Right lobe of liver (tissue), 6 donors: ENCODE measurements around the gene CIITA. TPM values are rescaled to one million over a fixed set of nuclear protein-coding genes. Genes with fewer than 3 reads are reported as not detected.
"Not testable (repeated sequence)": the region's sequence is repeated elsewhere in the genome, so short reads cannot be mapped to it uniquely, and the experiment has no call there.

Source experiments
- ATAC-seq, 4 donors: fragments of 200-7000 bp; cut with Tn5 transposase; one replicate each; pipeline ENCODE4 v1.9.1; 2020; ENCODE audit warnings: mild to moderate bottlenecking in 4 of 4, moderate library complexity in 4 of 4
- DNase-seq, 3 donors: peaks; one replicate each; pipeline ENCODE4 v3.0.0-alpha.2; 2020
- H3K27ac ChIP-seq, 3 donors: fragments of 200-600 bp; one replicate each; pipeline ENCODE4 v1.8.0; 2022
- H3K27me3 ChIP-seq, 2 donors: fragments of 200-600 bp; one replicate each; pipeline ENCODE4 v1.8.0; 2022
- H3K36me3 ChIP-seq, 4 donors: fragments of 200-600 bp; sonication (generic) in 1 of 4; one replicate each; pipeline versions ENCODE4 v1.5.1 to v1.8.0; 2017 to 2022; ENCODE audit warnings: control low read depth in 1 of 4
- H3K4me1 ChIP-seq, 4 donors: fragments of 200-600 bp; sonication (generic) in 1 of 4; one replicate each; pipeline versions ENCODE4 v1.5.1 to v1.8.0; 2017 to 2022; ENCODE audit warnings: control low read depth in 1 of 4
- H3K4me3 ChIP-seq, 3 donors: fragments of 200-600 bp; one replicate each; pipeline ENCODE4 v1.8.0; 2022
- H3K9me3 ChIP-seq, 4 donors: fragments of 200-600 bp; sonication (generic) in 1 of 4; one replicate each; pipeline versions ENCODE4 v1.5.1 to v1.8.0; 2017 to 2022; ENCODE audit warnings: control low read depth in 1 of 4
- CTCF ChIP-seq, 4 donors: fragments of 200-600 bp in 3 of 4; fragments of 450-650 bp in 1 of 4; IDR thresholded peaks; one replicate each; pipeline versions ENCODE4 v1.5.1 to v1.8.0; 2016 to 2022; ENCODE audit warnings: antibody characterized with exemption in 4 of 4, mild to moderate bottlenecking in 2 of 4
- POLR2A ChIP-seq: fragments of 450-650 bp; IDR thresholded peaks from one replicate; pipeline ENCODE4 v1.6.1; 2017; ENCODE audit warnings: antibody characterized with exemption, mild to moderate bottlenecking
- WGBS: methylation state at CpG from one replicate; pipeline ENCODE4 v1.1.6; 2018; ENCODE audit warnings: low coverage, low lambda C conversion rate; ENCODE audit not compliant: insufficient coverage; ENCODE audit errors: missing lambda C conversion rate; 5-methylcytosine and 5-hydroxymethylcytosine counted together
- intact Hi-C, 2 donors: fragments of 100-400 bp; cut with DNase I; formaldehyde crosslinking; loops; one replicate each; pipeline versions ENCODE4 v1.11.2 to v1.14.1; 2022
- total RNA-seq, 6 experiments: library from RNA; depleted of rRNA in 2 of 6; stranded (reverse); fragments of >200 nt in 2 of 6; fragmentation: NEBNext Ultra II Directional in 3 of 6; extraction: Animal tissue kit (Norgen Biotek cat#: 25700) in 3 of 6; gene quantifications; one replicate each; pipeline versions ENCODE4 v1.1.0 to v1.2.4, GENCODE V29; 2016 to 2023
- donor health status: DM: no; HTN: yes; CAD: no.
- donor health status: DM: no; HTN: no; CAD: no.
- donor health status: DM: no; HTN: no; CAD: no.
- donor health status: DM: no; HTN: yes; CAD: no.
- donor health status: DM: no; HTN: yes; CAD: no.

CIITA gene
- total RNA-seq, 6 experiments from 2014 or later, result 0.95 to 6.4 (median 3.3) TPM

GRCh38 chr16:10966129-10966528 is 89.1 kb downstream of the CIITA start:
- Histone ChIP-seq H3K9me3 (no peaks in the 10 kb centered on the region), H3K4me1 (peaks cover 0 to 18% (median 0%) of the 10 kb centered on the region in 4 donors), H3K27ac (no peak overlapping the region), H3K36me3 (peaks cover 0 to 12% (median 4%) of the 10 kb centered on the region in 4 donors), H3K27me3 (no peaks in the 10 kb centered on the region), H3K4me3 (no peak overlapping the region)
- TF ChIP-seq POLR2A (no peak), CTCF (IDR thresholded peaks at IDR 0.05) (no peak)
- intact Hi-C loops, result no loop called here
- ATAC-seq (no peak), DNase-seq (no peak)
- WGBS, result 68% methylated on average over 5 of the region's 5 CpGs

GRCh38 chr16:10966559-10966958 is 89.6 kb downstream of the CIITA start:
- peaks cover 0 to 18% (median 0%) of the 10 kb centered on the region in 4 donors for H3K4me1 ChIP-seq
- H3K27me3 ChIP-seq, H3K4me3 ChIP-seq, ATAC-seq, intact Hi-C loops, H3K9me3 ChIP-seq, DNase-seq, H3K27ac ChIP-seq: not testable (repeated sequence)
- WGBS, result 40% methylated on average over 2 of the region's 4 CpGs
- peaks cover 0 to 14% (median 5%) of the 10 kb centered on the region in 4 donors for H3K36me3 ChIP-seq

- H3K36me3 ChIP-seq, result peaks cover 0 to 14% (median 5%) of the 10 kb centered on the region in 4 donors
These were observed 91.0 kb downstream of the CIITA start for GRCh38 chr16:10967986-10968385.

GRCh38 chr16:10968498-10968897 is 91.5 kb downstream of the CIITA start:
- no peaks in the 10 kb centered on the region for H3K27me3 ChIP-seq
- DNase-seq, result no peak
- H3K27ac ChIP-seq, result no peak overlapping the region
- peaks cover 0 to 14% (median 5%) of the 10 kb centered on the region in 4 donors for H3K36me3 ChIP-seq
- ATAC-seq, result no peak
- 77% methylated on average over 3 of the region's 3 CpGs for WGBS
- TF ChIP-seq POLR2A, result no peak
- TF ChIP-seq CTCF (IDR thresholded peaks at IDR 0.05), result no peak
- no peaks in the 10 kb centered on the region for H3K9me3 ChIP-seq
- H3K4me3 ChIP-seq, result no peak overlapping the region
- intact Hi-C loops, result no loop called here
- peaks cover 0 to 18% (median 0%) of the 10 kb centered on the region in 4 donors for H3K4me1 ChIP-seq

More at GRCh38 chr16:10967986-10968385, 91.0 kb downstream of the CIITA start:
- no peaks in the 10 kb centered on the region for H3K9me3 ChIP-seq
- peaks cover 0 to 18% (median 0%) of the 10 kb centered on the region in 4 donors for H3K4me1 ChIP-seq
- no peak for ATAC-seq
- no CpG with 5 or more reads among the region's 5 CpGs for WGBS
- TF ChIP-seq CTCF (IDR thresholded peaks at IDR 0.05) (no peak), POLR2A (no peak)
- H3K4me3 ChIP-seq, result no peak overlapping the region
- no peak for DNase-seq
- no peaks in the 10 kb centered on the region for H3K27me3 ChIP-seq
- H3K27ac ChIP-seq, result no peak overlapping the region
- intact Hi-C loops, result no loop called here

- ATAC-seq (no peak), DNase-seq (no peak)
- no peaks in the 10 kb centered on the region for H3K27me3 ChIP-seq
- WGBS, result 8% methylated on average over 1 of the region's 1 CpG
- peaks cover 0 to 12% (median 0%) of the 10 kb centered on the region in 4 donors for H3K4me1 ChIP-seq
- H3K9me3 ChIP-seq, result no peaks in the 10 kb centered on the region
- no peak for TF ChIP-seq POLR2A
- TF ChIP-seq CTCF (IDR thresholded peaks at IDR 0.05), result no peak
- intact Hi-C loops, result loop anchor here (5.0 to 10.0 kb wide), 2 partner anchors 288 to 385 kb away; partner anchors contain the start of gene SOCS1 (in 2 of the 2)
- H3K4me3 ChIP-seq, result no peak overlapping the region
- no peak overlapping the region for H3K27ac ChIP-seq
- peaks cover 0 to 13% (median 4%) of the 10 kb centered on the region in 4 donors for H3K36me3 ChIP-seq
These were observed 92.6 kb downstream of the CIITA start for GRCh38 chr16:10969615-10970014.
